CD4-positive, alpha-beta T cell treated with Interleukin-12 subunit alpha and Interleukin-12 subunit beta, for 1 hour (primary cell): Measurements from ENCODE around the gene FRAS1.

Experiments used
- DNase-seq: peaks from one replicate; pipeline ENCODE4 v3.0.0-alpha.2; 2020

The FRAS1 gene

GRCh38 chr4:78560296-78560963, 503.3 kb downstream of the FRAS1 start:
- DNase-seq: no peak

- DNase-seq: no peak
Observed at GRCh38 chr4:78561677-78562076, 504.6 kb downstream of the FRAS1 start.

GRCh38 chr4:78562687-78563086, 505.6 kb downstream of the FRAS1 start:
- no peak for DNase-seq

GRCh38 chr4:78565971-78566372, 508.8 kb downstream of the FRAS1 start:
- DNase-seq: no peak

- DNase-seq: no peak
Observed at GRCh38 chr4:78566834-78567499, 509.8 kb downstream of the FRAS1 start.

GRCh38 chr4:78567500-78568060, 510.5 kb downstream of the FRAS1 start:
- no peak for DNase-seq

GRCh38 chr4:78568640-78569305, 511.6 kb downstream of the FRAS1 start:
- DNase-seq: no peak

- DNase-seq: no peak
Observed at GRCh38 chr4:78569306-78569821, 512.2 kb downstream of the FRAS1 start.

- no peak for DNase-seq
Observed at GRCh38 chr4:78570117-78570516, 513.0 kb downstream of the FRAS1 start.

- DNase-seq: no peak
Observed at GRCh38 chr4:78571804-78572203, 514.7 kb downstream of the FRAS1 start.

- no peak for DNase-seq
Observed at GRCh38 chr4:78578674-78579425, 521.7 kb downstream of the FRAS1 start.

- no peak for DNase-seq
Observed at GRCh38 chr4:78581618-78582017, 524.5 kb downstream of the FRAS1 start.

GRCh38 chr4:78584863-78585547, 527.9 kb downstream of the FRAS1 start:
- DNase-seq: no peak

- DNase-seq: no peak
Observed at GRCh38 chr4:78585633-78586032, 528.5 kb downstream of the FRAS1 start.

- DNase-seq: no peak
Observed at GRCh38 chr4:78588894-78589545, 531.9 kb downstream of the FRAS1 start.

- no peak for DNase-seq
Observed at GRCh38 chr4:78591404-78591803, 534.3 kb downstream of the FRAS1 start.

- no peak for DNase-seq
Observed at GRCh38 chr4:78592088-78592783, 535.1 kb downstream of the FRAS1 start.
